IPS DF 4.7 (cell line): ENCODE measurements around the gene FBXO21.

ENCODE experiments used
- DNase-seq: peaks from one replicate; pipeline ENCODE4 v3.0.0-alpha.2; 2013; ENCODE audit warnings: low spot score; ENCODE audit errors: extremely low read depth

FBXO21 gene

DNA sequence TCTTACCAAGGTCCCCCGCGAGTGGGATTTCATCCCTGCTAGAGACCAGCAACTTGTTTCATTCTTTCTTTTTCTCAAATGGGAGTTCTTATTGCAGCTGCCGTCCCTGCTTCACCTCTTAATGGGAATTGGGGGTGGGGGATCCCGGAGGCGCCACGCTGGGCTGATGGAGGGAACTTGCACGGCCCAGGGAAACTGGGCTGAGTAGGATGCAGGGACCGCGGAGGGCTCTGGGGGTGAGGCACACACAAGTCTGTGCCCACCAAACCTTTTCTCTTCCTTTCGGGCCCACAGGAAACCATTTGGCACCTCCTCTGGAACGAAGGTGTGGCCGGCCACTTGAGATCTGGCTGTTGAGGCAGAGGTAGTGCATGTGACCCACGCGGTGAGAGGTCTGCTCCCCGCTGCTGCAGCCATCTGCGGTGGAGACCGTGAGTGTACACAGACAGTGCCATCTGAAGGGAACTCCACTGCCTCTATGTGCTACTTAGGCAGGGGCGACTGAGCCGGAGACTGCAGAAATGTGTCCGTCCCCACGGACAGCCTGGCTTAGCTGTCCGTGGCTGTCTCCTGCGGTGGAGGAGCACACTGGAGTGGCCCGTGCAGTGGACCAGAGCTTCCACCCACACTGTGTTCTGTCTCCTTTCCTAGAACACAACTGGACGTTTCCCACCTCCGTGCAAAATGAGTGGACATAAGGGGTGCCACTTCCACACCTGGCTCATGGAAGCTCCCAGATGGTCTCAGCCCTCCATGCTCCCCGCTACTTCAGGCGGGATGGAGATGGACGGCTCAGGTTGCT, 49.0 kb downstream of the FBXO21 start:
- DNase-seq = no peak

DNA sequence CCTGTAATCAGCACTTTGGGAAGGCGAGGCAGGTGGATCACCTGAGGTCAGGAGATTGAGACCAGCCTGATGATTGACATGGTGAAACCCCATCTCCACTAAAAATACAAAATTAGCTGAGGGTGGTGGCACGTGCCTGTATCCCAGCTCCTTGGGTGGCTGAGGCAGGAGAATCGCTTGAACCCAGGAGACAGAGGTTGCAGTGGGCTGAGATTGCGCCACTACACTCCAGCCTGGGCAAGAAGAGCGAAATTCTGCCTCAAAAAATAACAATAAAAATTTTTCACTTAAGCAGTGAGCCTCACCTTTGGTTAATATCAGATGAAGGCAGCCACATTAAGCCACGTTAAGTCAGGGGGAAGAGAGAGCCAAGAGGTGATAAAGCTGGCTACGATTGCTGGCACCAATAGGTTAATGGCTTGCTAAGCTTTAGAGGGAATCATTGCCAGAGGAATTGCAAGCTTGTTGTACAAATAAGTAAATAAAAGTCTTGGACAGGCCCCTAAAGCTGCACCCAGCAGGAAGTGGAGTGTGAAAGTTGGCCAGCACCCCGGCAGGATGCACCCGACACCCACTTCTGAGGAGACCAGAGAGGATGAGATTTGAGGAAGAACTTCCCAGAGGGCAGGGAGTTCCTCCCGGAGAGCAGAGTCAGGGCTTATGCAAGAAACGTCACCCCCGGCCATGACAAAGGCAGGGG, 49.7 kb downstream of the FBXO21 start:
- DNase-seq = no peak

GRCh38 chr12:117139025-117139717, 51.1 kb downstream of the FBXO21 start:
- DNase-seq = no peak

DNA sequence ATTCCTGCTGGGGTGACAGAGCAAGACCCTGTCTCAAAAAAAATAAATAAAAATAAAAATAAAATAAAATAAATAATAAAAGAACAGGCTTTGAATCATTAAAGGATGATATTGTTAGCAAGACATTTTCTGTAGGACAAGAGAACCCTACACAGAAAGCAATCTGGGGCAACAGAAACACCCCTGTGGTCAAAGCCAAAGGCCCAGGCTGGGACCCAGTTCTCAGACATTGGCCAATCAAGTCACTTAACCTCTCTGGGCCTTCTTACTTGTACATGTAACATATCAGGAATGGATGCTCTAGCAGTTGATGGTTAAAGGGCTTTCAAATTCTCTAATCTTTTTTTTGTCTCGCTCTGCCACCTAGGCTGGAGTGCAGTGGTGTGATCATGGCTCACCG, 55.5 kb downstream of the FBXO21 start:
- no peak for DNase-seq

DNA sequence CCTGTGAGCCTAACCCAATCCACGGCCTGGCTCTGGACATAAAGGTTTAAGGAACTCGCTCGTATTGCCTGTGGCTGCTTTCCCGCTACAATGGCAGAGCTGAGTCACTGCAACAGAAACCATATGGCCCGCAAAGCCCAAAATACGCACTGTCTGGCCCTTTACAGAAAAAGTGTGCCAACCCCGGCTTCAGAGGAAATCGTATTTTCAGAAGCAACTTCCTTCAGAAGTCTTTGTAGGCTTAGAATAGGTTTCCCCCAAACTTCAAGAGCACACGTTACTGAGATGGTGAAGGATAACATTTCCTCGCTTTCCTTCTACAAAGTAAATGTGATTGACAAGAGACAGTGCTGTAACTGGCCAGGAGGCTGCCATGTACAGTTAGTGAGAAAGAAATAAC, 56.2 kb downstream of the FBXO21 start:
- no peak for DNase-seq

DNA sequence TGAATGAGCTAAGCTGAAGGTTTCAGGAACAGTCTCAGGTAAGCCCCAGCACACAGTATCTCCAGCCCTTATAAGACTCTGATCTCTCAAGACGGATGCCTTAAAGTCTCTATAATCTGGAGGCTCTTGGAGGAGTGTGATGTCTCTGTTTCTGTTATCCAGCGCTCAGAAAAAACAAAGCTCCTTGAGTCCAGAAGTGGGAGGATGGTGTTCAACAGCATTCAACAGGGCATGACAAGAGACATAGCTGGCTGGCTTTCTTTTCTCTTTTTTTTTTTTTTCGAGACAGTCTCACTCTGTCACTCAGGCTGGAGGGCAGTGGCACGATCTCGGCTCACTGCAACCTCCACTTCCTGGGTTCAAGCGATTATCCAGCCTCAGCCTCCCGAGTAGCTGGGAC, 59.5 kb downstream of the FBXO21 start:
- no peak for DNase-seq

- no peak for DNase-seq
These were observed 60.9 kb downstream of the FBXO21 start for GRCh38 chr12:117129391-117129790.

- no peak for DNase-seq
These were observed 62.1 kb downstream of the FBXO21 start for GRCh38 chr12:117127933-117128823.

DNA sequence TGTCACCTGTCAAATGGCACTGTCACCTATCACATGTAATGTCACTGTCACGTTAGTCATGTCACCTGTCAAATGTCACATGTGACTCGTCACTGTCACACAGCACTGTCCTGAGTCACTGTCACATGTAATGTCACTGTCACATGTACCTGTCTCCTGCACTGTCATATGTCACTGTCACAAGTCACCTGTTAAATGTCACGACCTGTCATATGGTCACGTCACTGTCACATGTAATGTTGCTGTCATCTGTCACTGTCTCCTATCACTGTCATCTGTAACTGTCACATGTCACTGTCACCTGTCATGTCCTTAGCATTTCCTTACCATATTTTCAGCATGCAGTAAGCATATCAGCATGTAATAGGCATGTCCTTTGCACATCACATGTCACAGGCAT, 63.9 kb downstream of the FBXO21 start:
- DNase-seq = no peak

DNA sequence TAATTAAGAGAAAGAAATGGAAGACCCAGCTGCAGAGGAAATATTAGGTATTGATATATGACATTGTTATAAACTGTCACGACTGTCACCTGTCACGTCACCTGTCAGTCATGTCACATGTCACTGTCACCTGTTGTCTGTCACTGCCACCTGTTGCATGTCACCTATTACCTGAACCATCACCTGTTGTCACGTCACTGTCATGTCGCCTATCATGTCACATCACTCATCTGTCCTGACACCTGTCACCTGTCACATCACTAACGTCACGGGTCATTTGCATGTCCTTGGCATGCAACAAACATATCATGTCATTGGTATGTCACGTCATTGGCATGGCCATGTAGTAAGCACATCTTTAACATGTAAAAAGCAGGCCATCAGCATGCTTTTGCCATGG, 64.5 kb downstream of the FBXO21 start:
- no peak for DNase-seq

DNA sequence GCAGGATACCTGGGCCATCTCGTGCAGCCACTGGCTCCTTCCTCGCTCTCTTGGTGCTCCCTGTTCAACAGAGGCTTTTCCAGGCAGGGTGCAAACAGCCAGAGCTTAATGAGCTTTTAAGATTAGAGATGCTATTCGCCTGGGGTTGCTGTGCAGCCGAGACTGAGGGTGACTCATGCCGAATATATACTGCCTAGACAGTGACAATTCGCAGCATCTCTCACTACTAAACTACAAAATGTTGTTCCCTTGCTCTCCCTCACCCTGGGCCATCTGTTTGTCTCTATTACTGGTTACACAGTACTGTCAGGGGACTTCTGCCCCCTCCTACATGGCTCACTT, 65.0 kb downstream of the FBXO21 start:
- DNase-seq = no peak

GRCh38 chr12:117124421-117125271, 65.6 kb downstream of the FBXO21 start:
- DNase-seq = no peak

GRCh38 chr12:117121441-117121840, 68.8 kb downstream of the FBXO21 start:
- no peak for DNase-seq

DNA sequence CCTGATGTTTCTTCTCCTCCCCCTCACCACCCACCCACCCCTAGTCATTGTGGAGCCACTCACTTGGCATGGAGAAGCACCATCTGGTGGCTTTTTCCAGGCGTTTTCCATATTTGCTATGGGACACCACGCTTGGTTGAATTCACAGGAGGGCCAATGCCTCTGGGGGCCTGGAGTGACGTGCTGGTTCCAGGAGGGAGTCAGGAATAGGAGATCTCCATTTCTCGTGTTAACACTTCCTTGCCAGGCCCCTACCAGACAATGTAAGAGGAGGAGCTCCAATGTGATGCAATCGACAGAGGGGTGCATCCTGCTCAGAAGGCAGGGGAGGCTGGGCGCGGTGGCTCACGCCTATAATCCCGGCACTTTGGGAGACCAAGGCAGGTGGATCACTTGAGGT, 69.5 kb downstream of the FBXO21 start:
- no peak for DNase-seq

DNA sequence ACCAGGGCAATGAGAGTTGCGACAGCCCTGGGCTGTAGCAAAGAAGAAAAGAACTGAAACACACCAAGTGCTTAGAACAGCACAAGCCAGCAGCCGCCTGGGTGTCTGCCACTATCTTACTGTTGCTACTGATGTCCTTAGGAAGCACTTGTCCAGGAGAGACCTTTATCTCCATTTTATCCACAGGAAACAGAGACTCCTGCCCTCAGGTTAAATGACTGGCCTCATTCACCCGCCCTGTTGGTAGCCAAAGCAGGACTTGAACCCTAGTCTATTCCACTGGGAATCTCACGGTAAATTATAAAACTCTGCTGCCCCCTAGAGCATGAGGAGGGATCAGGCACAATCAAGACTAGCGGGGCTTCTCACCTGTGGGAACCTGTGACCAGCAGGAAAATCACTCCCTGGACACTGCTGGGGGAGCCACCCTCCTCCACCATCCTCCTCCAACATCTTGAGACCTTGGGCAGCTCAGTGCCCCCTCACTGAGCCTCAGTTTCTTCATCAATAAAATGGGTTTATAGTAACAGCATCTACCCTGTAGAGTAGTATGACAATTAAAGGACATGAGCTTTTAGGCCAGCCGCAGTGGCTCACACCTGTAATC, 70.6 kb downstream of the FBXO21 start:
- no peak for DNase-seq

DNA sequence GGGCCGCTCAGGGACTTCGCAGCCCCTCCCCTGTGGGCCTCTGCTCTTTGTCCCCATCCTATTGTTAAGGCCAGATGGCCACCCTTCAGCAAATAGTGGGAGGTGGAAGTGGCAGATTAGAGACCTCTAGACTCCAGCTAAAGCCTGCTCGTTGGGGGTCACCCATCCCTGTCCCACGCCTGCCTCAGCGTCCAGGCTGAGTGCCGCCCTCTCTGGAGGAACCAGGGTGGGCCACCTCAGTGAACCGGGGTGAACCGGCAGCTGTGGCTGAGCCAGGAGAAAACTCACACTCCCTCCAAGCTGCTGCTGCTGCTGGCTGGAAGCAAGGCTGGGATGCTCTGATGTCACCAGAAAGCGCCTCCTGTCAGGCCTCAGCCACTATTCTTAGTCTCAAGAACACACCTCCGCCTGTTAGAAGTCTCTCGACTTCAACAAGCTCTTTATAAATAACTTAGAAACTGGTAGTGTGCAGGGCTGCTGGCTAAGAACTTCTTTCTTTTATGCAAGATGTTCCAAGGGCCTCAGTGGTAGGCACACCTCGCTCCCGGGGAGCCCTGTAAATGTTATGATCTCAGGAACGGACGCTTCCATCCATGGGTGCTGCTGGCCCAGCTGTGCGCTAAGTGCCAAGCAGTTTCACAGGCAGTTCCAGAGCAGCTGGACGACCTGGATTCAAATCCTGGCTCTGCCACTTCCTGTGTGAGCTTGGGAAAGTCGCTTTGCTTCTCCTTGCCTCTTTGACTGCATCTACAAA, 71.3 kb downstream of the FBXO21 start:
- no peak for DNase-seq

- no peak for DNase-seq
These were observed 75.5 kb downstream of the FBXO21 start for GRCh38 chr12:117114784-117115183.

GRCh38 chr12:117113231-117113630, 77.0 kb downstream of the FBXO21 start:
- no peak for DNase-seq

DNA sequence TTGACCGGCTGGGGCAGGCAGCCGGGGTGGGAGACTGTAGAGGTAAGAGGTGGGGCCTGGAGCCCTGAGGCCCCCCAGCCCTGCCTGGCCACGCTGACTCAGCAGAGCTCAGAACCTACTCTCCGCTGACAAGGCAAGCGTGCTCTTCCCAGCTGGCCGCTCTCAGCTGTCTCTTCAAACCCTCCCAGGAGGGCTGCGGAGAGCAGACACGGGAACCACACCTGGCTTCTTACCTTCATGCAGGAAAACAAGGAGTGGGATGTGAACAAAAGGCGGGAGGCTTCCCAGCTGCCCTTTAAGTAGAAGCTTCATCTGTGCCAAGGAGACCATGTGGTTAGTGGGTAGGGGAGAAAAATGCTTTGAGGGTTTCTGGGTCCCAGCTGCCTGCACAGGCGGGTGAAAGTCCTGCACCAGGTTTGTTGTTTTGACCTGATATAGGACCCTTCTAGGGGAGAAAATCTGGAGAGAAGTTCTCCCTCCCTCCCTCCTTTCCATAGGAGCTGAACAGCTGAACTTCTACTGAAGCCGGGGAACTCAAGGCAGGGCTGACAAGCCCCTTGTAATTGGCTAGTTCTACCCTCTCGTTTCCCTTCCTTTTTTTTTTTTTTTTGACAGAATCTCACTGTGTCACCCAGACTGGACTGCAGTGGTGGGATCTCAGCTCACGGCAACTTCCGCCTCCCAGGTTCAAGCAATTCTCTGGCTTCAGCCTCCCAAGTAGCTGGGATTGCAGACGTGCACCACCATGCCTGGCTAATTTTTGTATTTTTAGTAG, 78.3 kb downstream of the FBXO21 start:
- DNase-seq = no peak
